ENCODE results near the gene SLC7A1. TPM values are rescaled to one million over a fixed set of nuclear protein-coding genes. Genes with fewer than 3 reads are reported as not detected.

The SLC7A1 gene
- total and polyA plus RNA-seq, 2 of the 8 experiments (the other 6 are each of a cell fraction or from before 2014, with no cell fraction given) = 26.8 to 114 TPM

- TF ChIP-seq, protein P1, sequence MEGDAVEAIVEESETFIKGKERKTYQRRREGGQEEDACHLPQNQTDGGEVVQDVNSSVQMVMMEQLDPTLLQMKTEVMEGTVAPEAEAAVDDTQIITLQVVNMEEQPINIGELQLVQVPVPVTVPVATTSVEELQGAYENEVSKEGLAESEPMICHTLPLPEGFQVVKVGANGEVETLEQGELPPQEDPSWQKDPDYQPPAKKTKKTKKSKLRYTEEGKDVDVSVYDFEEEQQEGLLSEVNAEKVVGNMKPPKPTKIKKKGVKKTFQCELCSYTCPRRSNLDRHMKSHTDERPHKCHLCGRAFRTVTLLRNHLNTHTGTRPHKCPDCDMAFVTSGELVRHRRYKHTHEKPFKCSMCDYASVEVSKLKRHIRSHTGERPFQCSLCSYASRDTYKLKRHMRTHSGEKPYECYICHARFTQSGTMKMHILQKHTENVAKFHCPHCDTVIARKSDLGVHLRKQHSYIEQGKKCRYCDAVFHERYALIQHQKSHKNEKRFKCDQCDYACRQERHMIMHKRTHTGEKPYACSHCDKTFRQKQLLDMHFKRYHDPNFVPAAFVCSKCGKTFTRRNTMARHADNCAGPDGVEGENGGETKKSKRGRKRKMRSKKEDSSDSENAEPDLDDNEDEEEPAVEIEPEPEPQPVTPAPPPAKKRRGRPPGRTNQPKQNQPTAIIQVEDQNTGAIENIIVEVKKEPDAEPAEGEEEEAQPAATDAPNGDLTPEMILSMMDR (IDR thresholded peaks at IDR 0.05; ENCODE audit: control extremely low read depth in 1 of 3, insufficient read depth in 1 of 3, low read depth in 1 of 3, low read length in 3 of 3) = no peak
- TF ChIP-seq KDM4A (IDR thresholded peaks at IDR 0.05; ENCODE audit: low read depth, low read length, severe bottlenecking) (no peak), PHF8 (conservative IDR thresholded peaks at IDR 0.05; ENCODE audit: low read depth, low read length) (no peak)
- TF ChIP-seq, protein P2, sequence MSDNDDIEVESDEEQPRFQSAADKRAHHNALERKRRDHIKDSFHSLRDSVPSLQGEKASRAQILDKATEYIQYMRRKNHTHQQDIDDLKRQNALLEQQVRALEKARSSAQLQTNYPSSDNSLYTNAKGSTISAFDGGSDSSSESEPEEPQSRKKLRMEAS (IDR thresholded peaks at IDR 0.05) = no peak
Observed at GRCh38 chr13:29491248-29491647, 104.2 kb downstream of the SLC7A1 start (continued).

All from H1 (cell line).